MCF 10A (cell line): ENCODE data around the gene ADGRL2. TPM values are rescaled to one million over a fixed set of nuclear protein-coding genes. Genes with fewer than 3 reads are reported as not detected.

Source experiments
- BruUV-seq: library from RNA; stranded (reverse); fragments of 400-500 nt; replicated peaks from 2 replicates; lab custom pipeline; 2021; lab: Mats Ljungman, UMichigan
- CTCF ChIA-PET: fragments of 300-600 bp; sonication (Branson Sonifier 250); formaldehyde crosslinking; extraction: SDS; loops from one replicate; lab custom pipeline; 2021; ENCODE audit warnings: antibody characterized with exemption, inconsistent platforms; lab: Yijun Ruan, JAX
- POLR2A ChIA-PET: fragments of 300-600, 350-650 bp; sonication (Branson Sonifier 250); formaldehyde crosslinking; extraction: SDS; loops from one replicate; lab custom pipeline; 2020; ENCODE audit warnings: antibody characterized with exemption, inconsistent platforms; lab: Yijun Ruan, JAX
- DNase-seq: peaks from one replicate; pipeline ENCODE4 v3.0.0-alpha.2; 2018; ENCODE audit not compliant: unreplicated experiment
- H3K27ac Mint-ChIP-seq: one replicate; pipeline ENCODE4 v1.8.0; 2022; ENCODE audit warnings: mild to moderate bottlenecking, low read depth, mixed read lengths; ENCODE audit not compliant: unreplicated experiment
- H3K27me3 Mint-ChIP-seq: one replicate; pipeline ENCODE4 v1.8.0; 2022; ENCODE audit warnings: mixed read lengths; ENCODE audit not compliant: insufficient read depth, unreplicated experiment
- H3K36me3 Mint-ChIP-seq: one replicate; pipeline ENCODE4 v1.8.0; 2022; ENCODE audit warnings: mild to moderate bottlenecking, moderate library complexity, mixed read lengths; ENCODE audit not compliant: insufficient read depth, unreplicated experiment
- H3K4me1 Mint-ChIP-seq: one replicate; pipeline ENCODE4 v1.8.0; 2022; ENCODE audit warnings: mixed read lengths; ENCODE audit not compliant: insufficient read depth, unreplicated experiment
- H3K4me3 Mint-ChIP-seq: one replicate; pipeline ENCODE4 v1.8.0; 2022; ENCODE audit warnings: mild to moderate bottlenecking, moderate library complexity, mixed read lengths; ENCODE audit not compliant: unreplicated experiment
- H3K9me3 Mint-ChIP-seq: one replicate; pipeline ENCODE4 v1.8.0; 2022; ENCODE audit warnings: mixed read lengths; ENCODE audit not compliant: unreplicated experiment
- intact Hi-C: fragments of 100-400 bp; cut with micrococcal nuclease; formaldehyde crosslinking; loops from 2 replicates; pipeline ENCODE4 v1.14.1; 2022
- total RNA-seq: library from RNA; stranded (reverse); gene quantifications from 2 replicates; pipeline ENCODE4 v1.2.3, GENCODE V29; 2022
- TF ChIP-seq, protein P1 (sequence below): fragments of 200-600 bp; IDR thresholded peaks from one replicate; pipeline ENCODE4 v1.8.0; 2022; ENCODE audit warnings: antibody characterized with exemption, mild to moderate bottlenecking; ENCODE audit not compliant: unreplicated experiment

The ADGRL2 gene
- total RNA-seq, 1 experiment from 2014 or later: 3.0 TPM

DNA sequence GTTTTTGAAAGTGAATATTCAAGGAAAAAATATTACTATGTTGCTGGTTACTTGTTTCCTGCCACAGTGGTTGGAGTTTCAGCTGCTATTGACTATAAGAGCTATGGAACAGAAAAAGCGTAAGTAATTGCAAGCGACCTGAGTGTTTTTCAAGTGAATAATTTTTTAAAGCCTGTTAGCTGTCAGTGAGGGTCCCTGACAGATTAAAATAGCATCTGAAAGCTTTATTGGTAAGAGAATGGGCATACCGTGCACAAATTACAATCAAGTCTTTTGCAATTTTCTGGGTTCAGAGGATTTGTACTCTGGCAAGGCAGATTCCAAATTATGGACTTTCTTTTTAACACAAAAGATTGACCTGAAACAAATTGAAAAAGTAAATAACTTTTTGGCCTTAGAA is 169.7 kb downstream of the ADGRL2 start:
- Mint-ChIP-seq H3K27me3 (no peaks in the 10 kb centered on the region), H3K9me3 (no peaks in the 10 kb centered on the region), H3K4me3 (no peak overlapping the region), H3K27ac (no peak overlapping the region), H3K36me3 (no peaks in the 10 kb centered on the region), H3K4me1 (no peaks in the 10 kb centered on the region)
- intact Hi-C loops: no loop called here
- CTCF ChIA-PET: interaction anchor here (0.6 to 0.7 kb wide), 2 partner anchors 419 to 422 kb away, joined by 3 read pairs; no protein-coding TSS in a partner anchor
- TF ChIP-seq, protein P1, sequence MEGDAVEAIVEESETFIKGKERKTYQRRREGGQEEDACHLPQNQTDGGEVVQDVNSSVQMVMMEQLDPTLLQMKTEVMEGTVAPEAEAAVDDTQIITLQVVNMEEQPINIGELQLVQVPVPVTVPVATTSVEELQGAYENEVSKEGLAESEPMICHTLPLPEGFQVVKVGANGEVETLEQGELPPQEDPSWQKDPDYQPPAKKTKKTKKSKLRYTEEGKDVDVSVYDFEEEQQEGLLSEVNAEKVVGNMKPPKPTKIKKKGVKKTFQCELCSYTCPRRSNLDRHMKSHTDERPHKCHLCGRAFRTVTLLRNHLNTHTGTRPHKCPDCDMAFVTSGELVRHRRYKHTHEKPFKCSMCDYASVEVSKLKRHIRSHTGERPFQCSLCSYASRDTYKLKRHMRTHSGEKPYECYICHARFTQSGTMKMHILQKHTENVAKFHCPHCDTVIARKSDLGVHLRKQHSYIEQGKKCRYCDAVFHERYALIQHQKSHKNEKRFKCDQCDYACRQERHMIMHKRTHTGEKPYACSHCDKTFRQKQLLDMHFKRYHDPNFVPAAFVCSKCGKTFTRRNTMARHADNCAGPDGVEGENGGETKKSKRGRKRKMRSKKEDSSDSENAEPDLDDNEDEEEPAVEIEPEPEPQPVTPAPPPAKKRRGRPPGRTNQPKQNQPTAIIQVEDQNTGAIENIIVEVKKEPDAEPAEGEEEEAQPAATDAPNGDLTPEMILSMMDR: no peak
- POLR2A ChIA-PET: interaction anchor here (0.7 kb wide), 1 partner anchor 13 kb away, joined by 5 read pairs; no protein-coding TSS in a partner anchor
- DNase-seq: no peak
- BruUV-seq: no TSS peak

GRCh38 chr1:81974222-81974841 is 173.6 kb downstream of the ADGRL2 start:
- Mint-ChIP-seq H3K9me3 (no peaks in the 10 kb centered on the region), H3K4me1 (no peaks in the 10 kb centered on the region), H3K36me3 (no peaks in the 10 kb centered on the region), H3K4me3 (no peak overlapping the region), H3K27ac (no peak overlapping the region), H3K27me3 (no peaks in the 10 kb centered on the region)
- DNase-seq: no peak
- intact Hi-C loops: no loop called here
- POLR2A ChIA-PET: interaction anchor here (0.6 to 0.7 kb wide), 2 partner anchors 292 to 591 kb away, joined by 3 read pairs; no protein-coding TSS in a partner anchor
- CTCF ChIA-PET: interaction anchor here (0.6 to 0.7 kb wide), 2 partner anchors 324 to 1731 kb away, joined by 3 read pairs; no protein-coding TSS in a partner anchor
- TF ChIP-seq, protein P1: no peak
- no TSS peak for BruUV-seq

DNA sequence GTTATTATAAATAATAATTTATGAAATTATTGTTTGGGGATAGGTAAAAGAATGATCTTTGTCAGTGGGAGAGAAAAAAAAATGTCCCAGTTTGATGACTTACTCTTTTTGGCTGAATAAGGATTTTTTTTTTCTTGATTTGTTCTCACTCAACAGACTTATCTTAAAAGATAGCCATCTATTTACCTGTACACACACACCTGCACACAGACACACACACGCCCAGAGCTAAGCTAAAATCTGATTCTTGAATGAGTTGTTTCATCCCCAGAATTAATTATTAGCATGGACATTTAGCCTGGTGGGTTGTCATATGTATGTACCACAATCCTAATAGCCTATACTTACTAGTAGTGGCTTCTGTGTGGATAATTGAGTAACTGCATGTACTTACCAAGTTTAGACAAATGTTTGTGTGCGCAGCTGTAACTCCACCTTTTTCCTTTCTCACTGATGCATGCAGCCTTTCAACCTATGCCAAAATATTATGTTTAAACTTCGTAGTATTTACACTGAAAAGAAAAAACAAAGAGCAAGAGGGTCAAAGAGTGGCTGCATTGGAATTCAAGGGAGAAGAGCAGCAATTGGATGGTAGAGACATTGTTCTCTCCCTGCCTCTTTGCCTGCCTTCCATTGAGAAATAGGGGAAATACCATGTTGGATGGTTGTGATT is 174.3 kb downstream of the ADGRL2 start:
- TF ChIP-seq, protein P1: no peak
- Mint-ChIP-seq H3K4me1 (no peaks in the 10 kb centered on the region), H3K27me3 (no peaks in the 10 kb centered on the region), H3K4me3 (no peak overlapping the region), H3K36me3 (no peaks in the 10 kb centered on the region), H3K9me3 (no peaks in the 10 kb centered on the region), H3K27ac (no peak overlapping the region)
- intact Hi-C loops: no loop called here
- CTCF ChIA-PET: no interaction called here
- BruUV-seq: no TSS peak
- POLR2A ChIA-PET: interaction anchor here (0.6 to 0.7 kb wide), 2 partner anchors 291 to 590 kb away, joined by 3 read pairs; no protein-coding TSS in a partner anchor
- DNase-seq: no peak

- TF ChIP-seq, protein P1: no peak
- ChIA-PET POLR2A (no interaction called here), CTCF (no interaction called here)
- Mint-ChIP-seq H3K36me3 (no peaks in the 10 kb centered on the region), H3K27ac (no peak overlapping the region), H3K27me3 (no peaks in the 10 kb centered on the region), H3K4me1 (no peaks in the 10 kb centered on the region), H3K9me3 (no peaks in the 10 kb centered on the region), H3K4me3 (no peak overlapping the region)
- DNase-seq: no peak
- no TSS peak for BruUV-seq
- intact Hi-C loops: no loop called here
Observed at GRCh38 chr1:81976539-81976938, 175.8 kb downstream of the ADGRL2 start.
